Effector CD4-positive, alpha-beta T cell (primary cell): ENCODE measurements around the gene CBL.
"Not testable (repeated sequence)": the region's sequence is repeated elsewhere in the genome, so short reads cannot be mapped to it uniquely, and the experiment has no call there.

ENCODE experiments used
- DNase-seq: peaks from one replicate; pipeline ENCODE4 v3.0.0-alpha.2; 2020

Gene CBL

DNA sequence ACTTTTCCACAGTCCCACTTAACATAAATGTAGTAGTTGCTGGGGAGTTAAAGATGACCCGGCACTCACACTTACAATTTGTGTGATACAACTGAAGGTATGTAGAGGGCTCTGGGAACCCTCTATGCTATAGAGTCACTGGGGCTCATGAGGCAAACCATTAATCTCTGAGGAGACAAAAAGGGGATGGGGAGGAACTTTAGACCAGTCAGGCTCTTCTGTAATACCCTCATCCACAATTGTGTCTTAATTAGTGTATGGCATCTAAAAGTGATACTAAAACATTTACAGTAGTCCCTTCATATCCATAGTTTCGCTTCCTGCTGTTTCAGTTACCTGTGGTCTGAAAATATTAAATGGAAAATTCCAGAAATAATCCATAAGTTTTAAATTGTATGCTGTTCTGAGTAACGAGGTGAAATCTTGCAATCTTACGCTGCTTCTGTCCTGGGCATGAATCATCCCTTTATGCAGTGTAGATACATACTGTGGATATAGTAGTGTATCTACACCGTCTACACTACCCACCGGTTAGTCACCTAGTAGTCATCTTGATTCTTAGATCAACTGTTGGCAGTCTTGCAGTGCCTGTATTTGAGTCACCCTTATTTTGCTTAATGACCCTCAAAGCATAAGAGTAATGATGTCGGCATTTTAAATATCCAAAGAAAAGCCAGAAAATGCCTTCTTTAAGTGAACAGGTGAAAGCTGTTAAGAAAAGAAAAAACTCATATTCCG lies 12.2 kb downstream of the CBL start:
- DNase-seq, result no peak

DNA sequence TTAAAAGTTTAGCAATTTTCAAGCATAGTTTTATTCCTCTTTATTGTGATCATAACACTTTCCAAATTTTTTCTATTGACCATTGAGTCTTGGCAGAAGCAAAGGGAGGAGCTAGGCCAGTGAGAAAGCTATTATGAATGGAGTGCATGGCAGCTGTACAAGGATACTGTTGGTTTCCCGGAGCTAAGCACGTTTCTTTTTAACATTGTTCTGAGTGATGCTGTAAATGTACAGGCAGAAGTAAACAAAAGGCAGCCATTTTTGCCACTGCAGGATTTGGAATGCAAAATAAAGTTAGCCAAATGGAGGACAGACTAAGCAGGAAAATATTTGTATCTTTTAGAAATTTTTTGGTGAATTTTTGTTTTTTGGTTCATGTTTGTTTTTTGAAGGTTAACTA lies 16.2 kb downstream of the CBL start:
- no peak for DNase-seq

DNA sequence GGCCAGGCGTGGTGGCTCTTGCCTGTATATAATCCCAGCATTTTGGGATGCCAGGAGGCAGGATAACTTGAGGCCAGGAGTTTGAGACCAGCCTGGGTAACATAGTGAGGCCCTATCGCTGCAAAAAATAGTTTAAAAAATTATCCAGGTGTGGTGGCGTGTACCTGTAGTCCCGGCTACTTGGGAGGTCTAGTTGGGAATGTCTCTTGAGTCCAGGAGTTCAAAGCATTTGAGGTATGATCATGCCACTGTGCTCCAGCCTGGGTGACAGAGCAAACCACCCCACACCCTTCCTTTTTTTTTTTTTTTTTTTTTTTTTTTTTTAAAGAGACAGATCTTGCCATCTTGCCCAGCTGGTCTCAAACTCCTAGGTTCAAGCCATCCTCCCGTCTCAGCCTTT lies 16.8 kb downstream of the CBL start:
- no peak for DNase-seq

DNA sequence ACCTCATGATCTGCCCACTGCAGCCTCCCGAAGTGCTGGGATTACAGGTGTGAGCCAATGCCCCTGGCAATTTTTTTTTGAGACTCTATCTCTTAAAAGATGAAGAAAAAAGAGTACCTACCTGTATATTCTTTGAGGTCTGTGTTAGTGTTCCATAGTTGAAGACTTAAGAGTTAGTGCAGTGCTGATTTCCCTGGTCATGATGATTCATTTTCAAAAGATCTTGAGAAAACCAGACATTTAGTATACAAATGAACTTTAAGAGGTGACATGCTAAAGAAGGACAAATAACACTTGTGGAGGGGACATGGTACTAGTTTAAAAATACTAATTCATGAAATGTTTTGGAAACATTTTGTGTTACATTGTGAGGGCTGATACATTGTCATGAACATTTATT lies 17.7 kb downstream of the CBL start:
- DNase-seq, result no peak

DNA sequence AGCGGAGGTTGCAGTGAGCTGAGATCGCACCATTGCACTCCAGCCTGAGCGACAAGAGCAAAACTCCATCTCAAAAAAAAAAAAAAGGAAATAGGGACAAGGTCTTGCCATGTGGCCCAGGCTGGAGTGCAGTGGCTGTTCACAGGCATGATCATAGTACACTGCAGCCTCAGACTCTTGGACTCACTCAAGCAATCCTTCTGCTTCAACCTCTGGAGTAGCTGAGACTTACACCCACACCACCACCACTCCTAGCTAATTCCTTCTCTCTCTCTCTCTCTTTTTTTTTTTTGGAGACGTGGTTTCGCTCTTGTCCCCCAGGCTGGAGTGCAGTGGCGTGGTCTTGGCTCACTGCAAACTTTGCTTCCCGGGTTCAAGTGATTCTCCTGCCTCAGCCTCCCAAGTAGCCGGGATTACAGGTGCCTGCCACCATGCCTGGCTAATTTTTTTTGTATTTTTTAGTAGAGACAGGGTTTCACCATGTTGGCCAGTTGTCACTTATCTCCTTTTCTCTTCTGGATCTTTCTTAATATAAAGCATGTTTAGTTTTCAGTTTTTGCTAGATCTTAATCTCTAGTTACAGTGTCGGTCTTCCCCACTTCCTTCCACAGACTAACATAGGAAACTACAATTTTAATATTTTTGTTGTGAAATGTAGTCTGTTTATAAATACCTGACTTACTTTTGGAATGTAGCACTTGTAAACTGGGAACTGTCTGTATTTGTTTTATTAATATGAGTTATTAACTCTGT lies 22.6 kb downstream of the CBL start:
- not testable (repeated sequence) for DNase-seq

DNA sequence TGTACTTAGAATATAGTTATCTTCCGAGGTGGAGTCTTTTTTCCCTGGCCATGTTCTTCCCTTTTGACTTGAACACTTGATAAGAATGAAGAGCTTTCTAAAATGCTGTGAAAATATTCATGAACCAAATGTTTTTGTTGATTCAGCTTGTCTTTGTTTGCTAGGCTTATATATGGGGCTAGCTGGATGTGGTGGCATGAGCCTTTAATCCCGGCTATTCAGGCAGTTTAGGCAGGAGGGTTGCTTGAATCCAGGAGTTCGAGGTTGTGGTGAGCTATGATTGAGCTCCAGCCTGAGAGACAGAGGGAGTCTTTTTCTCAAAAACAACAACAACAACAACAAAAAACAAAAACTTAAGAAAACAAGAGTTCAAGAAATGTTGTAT lies 23.1 kb downstream of the CBL start:
- no peak for DNase-seq

DNA sequence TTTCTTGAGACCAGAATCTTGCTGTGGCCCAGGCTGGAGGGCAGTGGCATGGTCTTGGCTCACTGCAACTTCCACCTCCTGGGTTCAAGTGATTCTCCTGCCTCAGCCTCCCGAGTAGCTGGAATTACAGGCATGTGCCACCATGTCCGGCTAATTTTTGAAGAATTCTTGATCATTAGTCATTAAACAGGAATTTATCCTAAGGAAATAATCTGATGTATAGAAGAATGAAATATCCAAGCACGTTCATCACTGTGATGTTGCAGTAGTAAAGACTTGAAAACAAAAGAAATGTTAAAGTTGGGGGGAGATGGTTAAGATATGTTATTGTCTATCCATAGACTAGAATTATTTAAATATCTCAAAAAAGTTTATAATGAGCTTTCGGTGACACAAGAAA lies 23.6 kb downstream of the CBL start:
- no peak for DNase-seq

DNA sequence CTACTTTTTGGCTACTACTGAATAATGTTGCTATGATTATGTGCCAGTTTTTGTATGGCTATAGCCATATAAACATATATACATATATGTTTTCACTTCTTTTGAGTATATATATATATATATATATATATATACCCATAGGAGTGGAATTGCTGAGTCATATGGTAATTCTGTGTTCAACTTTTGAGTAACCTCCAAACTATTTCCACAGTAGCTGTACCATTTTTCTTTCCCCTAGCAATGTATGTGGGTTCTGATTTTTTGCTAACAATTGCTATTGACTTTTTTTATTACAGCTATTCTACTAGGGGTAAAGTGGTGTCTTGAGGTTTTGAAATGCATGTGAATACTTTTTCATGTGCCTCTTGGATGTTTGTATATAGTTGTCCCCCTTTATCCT lies 30.4 kb downstream of the CBL start:
- no peak for DNase-seq

DNA sequence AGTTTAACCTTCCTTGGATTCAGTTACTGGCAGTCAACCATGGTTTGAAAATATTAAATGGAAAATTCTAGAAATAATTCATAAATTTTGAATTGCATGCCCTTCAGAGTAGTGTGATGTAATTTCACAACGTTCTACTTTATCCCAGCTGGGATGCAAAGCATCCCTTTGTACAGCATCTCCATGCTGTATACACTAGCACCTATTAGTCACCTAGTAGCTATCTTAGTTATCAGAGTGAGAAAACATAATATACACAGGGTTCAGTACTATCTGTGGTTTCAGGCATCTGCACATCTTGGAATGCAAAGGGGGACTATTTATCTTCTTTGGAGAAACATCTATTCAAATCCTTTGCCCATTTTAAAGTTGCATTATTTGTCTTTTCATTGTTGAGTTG lies 30.8 kb downstream of the CBL start:
- no peak for DNase-seq

DNA sequence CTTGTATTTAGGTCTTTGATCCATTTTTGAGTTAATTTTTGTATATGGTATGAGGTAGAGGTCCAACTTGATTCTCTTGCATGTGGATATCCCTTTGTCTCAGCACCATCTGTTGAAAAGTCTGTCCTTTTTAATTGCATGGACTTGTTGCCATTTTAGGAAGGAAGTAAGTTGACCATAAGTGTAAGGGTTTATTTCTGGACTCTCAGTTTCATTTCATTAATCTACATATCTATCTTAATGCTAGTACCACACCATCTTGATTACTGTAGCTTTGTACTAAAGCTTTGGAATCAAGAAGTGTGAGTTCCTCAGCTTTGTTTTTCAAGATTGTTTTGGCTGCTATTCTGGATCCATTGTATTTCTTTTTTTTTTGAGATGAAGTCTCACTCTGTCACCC lies 31.4 kb downstream of the CBL start:
- no peak for DNase-seq

DNA sequence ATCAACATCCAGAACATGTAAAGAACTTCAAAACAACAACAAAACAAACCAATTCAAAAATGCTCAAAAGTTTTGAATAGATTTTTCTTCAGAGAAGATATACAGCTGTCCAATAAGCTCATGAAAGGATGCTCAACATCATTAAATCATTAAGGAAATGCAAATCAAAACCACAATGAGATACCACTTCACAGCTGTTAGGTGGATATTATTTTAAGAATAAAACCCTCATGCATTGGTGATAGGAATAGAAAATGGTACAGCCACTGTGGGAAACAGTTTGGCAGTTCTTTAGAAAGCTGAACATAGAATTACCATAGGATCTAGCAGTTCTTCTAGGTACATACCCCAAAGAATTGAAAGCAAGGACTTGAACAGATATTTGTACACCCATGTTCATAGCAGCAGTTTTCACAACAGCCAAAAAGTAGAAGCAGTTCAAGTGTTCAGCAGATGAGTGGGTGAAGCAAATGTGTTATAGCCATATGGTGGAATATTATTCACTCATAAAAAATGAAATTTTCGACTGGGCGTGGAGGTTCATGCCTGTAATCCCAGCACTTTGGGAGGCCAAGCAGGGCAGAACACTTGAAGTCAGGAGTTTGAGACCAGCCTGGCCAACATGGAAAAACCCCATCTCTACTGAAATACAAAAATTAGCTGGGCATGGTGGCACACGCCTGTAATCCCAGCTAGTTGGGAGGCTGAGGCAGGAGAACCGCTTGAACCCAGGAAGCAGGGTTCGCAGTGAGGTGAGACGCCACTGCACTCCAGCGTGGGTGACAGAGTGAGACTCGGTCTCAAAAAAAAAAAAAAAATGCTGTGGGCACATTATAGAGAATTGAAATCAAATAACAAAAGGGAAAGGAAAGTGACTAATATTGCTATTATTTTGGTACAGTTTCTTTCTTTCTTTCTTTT lies 42.9 kb downstream of the CBL start:
- DNase-seq, result no peak

DNA sequence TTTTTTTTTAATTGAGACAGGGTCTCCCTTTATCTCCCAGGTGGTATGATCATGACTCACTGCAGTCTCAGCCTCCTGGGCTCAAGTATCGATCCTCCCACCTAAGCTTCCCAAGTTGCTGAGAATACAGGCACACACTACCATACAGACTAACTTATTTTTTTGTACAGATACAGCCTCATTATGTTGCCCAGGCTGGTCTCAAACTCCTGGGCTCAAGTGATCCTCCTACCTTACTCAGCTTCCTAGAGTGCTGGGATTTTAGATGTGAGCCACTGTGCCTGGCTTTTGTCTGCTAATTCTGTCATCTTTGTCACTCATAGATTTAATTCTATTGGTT lies 43.5 kb downstream of the CBL start:
- DNase-seq, result no peak

DNA sequence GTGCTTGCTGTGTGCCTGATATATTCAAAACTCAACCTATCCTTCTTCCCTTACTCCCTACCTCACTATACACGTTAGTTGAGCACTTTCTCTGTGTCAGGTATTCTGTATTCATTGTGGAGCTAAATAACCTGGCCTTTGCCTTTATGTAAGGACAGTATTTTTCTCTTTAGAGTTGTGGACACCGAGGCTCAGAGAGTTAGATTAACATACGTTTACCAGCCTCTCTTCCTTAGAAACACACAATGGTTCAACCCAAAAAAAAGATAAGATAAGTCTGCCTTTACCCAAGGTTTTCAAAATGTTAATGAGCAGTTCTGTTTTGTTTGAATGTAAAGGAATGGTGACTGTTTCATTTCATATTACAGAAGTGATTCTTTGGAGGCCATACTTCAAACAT lies 45.0 kb downstream of the CBL start:
- no peak for DNase-seq

DNA sequence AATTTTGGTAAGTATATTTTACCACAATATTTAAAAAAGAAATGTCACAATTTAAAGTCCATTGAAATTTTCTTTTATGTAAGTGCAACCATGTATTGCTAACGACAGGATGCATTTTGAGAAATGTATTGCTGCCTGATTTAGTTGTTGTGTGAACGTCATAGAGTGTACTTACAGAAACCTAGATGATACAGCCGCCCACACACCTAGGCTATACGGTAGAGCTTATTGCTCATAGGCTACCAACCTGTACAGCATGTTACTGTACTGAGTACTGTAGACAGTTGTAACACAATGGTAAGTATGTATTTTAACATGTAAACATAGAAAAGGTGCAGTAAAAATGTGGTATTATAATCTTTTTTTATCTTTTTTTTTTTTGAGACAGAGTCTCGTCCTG lies 48.1 kb downstream of the CBL start:
- DNase-seq, result no peak

DNA sequence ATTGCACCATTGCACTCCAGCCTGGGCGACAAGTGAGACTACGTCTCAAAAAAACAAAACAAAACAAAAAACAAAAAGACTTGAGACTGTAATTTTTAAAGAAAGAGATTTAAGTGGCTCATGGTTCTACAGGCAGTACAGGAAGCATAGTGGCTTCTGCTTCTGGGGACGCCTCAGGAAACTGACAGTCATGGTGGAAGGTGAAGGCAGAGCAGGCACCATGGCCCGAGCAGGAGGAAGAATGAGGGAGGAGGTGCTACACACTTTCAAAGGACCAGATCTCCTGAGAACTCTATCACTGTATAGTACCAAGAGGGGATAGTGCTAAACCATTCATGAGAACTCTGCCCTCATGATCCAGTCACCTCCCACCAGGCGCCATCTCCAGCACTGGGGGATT lies 52.0 kb downstream of the CBL start:
- DNase-seq, result no peak

DNA sequence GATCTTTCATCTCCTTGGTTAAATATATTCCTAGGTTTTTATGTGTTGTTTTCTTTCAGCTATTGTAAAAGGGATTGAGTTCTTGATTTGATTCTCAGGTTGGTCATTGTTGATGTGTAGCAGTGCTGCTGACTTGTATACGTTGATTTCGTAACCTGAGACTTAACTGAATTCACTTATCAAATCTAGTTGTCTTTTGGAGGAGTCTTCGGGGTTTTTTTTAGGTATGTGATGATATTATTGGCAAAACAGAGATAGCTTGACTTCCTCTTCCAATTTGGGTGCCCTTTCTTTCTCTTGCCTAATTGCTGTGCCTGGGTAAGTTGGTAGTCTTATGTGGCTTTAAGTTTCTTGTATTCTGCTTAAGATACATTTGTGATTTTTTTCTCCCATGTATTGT lies 52.8 kb downstream of the CBL start:
- DNase-seq, result no peak

DNA sequence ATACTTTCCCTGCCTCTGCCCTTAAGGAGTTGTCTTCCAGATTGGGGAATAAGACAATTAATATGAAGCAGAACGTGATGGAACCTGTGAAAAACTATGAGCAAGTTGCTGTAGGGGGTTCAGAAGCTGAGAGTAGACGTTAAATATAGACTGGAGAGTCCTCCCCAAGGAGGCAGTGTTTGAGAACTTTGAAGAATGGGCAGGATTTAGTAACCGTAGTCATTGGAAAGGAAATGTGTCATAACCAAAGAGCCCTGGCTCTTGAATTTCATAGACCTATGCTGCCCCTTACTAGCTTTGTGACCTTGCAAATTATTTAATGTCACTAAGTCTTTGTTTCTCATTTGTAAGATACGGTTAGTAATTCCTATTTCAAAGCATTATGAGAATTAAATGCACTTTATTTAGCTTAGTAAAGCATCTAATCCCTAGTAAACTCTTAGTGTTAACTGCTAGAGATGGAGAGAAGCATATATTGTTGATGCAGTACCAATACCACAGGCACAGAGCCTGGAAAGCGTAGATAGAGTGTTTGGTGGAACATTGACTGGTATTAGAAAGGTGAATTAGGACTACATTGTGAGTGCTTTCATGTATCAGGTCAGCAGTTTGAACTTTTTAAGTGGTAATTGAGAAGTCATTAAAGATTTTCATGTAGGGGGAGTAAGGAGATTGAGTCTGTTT lies 56.7 kb downstream of the CBL start:
- DNase-seq, result no peak

DNA sequence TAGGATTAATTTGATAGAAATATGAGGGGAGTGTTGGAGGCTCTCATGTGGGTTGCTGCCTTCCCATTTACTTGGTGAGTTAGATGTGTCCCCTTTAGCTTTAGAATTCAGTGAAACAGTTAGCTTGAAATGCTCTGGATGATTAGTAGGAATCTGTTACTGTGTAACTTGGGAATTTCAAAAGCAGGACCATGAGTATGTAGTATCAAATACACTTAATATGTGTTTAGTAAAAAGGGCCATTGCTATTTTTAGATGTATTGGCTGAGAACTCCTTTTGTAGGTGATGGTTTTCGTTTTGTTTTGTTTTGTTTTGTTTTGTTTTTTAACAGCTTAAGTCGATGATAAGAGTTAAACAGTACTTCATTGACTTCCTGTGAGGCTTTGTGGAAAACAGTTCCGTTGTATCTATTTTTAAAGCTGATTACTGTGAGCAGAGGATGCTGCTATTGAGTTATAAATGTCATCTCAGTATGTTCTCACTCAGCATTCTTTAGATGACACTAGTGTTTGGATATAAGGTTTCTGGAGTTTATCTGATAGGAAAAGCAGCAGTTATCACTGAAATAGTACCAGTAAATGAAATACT lies 57.3 kb downstream of the CBL start:
- DNase-seq, result no peak

DNA sequence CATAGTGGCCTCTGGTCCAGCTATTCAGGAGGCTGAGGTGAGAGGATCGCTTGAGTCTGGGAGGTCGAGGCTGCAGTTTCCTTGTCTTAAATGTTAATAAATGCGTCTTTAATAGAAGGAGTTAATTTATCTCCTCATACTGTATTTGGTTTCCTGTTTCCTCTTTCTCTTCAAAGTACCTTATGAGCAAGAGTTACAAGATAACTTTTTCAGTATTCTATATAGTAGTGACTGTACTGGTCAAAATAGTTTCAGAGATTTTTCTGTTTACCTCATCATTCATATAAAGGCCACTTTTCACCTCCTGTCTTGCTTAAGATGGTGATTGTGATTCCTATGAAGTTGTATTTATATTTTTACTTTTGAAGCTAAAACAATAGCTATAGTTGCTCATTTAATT lies 59.9 kb downstream of the CBL start:
- DNase-seq, result no peak

DNA sequence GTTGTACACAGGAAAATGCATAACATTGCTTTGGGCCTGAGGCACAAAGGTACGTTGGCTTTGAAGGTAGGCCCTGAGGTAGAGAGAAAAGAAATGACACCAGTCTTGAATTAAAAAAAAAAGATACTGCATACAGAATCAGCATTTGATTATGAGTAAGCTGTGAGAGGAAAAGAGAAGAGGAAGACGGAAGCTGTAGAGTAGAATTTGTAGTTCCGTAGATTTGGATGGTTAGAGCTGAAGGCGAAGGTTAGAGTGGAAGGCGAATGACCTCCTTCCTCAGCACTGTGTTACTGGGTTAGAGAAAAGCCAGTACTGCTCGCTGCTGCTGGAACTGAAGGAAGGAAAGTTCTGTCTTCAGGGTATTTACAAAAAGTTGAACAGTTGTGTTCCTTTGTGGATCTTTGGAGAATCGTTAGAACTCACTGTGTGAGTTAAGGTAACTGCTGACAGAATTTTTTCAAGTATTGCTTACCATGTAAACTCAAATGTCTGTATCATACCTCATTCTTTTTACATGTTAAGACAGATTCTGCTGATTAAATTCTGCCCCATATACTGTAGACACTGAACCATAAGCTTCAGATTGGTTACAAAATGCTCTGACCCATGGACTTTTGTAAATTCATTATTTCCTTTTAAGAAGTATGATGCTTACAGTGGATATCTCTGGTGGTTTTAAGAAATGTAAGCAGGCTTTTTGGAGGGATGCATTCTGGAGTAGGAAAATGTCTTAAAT lies 60.5 kb downstream of the CBL start:
- DNase-seq, result no peak

DNA sequence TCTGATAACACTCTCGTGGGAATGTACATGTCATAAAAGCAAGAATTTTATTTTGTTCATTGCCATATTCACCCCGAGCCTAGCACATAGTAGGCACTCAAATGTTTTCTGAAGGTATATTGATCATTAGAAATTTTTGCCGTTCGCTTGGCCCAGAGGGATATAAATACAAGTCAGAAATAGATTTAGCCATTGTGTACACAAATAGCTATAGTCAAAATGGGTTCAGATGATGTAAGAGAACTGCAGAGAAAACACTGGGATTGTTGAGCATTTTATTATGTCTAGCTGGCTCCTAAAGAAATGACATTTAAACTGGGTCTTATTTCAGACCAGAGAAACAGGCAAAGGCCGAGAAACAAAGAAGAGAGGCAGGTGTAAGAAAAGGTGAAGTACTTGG lies 61.5 kb downstream of the CBL start:
- DNase-seq, result no peak

DNA sequence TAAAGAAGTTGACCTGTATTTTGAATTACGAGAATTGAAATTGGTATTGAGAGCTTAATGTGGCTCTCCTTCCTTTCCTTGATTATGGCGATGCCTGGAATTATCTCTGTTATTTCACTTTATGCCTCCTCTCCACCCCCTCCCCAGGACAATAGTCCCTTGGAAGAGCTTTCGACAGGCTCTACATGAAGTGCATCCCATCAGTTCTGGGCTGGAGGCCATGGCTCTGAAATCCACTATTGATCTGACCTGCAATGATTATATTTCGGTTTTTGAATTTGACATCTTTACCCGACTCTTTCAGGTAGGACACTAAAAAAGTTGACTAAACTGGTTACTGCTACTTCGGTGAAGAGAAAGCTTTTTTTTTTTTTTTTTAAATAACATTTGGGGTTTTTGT lies 67.6 kb downstream of the CBL start:
- DNase-seq, result no peak
